22Rv1 (cell line): ENCODE data around the gene OR2AT4.

Source experiments
- CTCF ChIP-seq: fragments of 450-650 bp; IDR thresholded peaks from 2 replicates; pipeline ENCODE4 v1.5.1; 2017; ENCODE audit warnings: mild to moderate bottlenecking
- ZFX ChIP-seq: fragments of 450-650 bp; IDR thresholded peaks from 2 replicates; pipeline ENCODE4 v1.6.1; 2017; ENCODE audit warnings: antibody characterized with exemption, borderline replicate concordance

GRCh38 chr11:75035911-75036565, 60.6 kb downstream of the OR2AT4 start:
- TF ChIP-seq CTCF (no peak), ZFX (no peak)
